Keratinocyte (primary cell): ENCODE results near the gene JTB. TPM values are rescaled to one million over a fixed set of nuclear protein-coding genes. Genes with fewer than 3 reads are reported as not detected.

ENCODE experiments used
- DNase-seq: peaks from one replicate; pipeline ENCODE4 v3.0.0-alpha.2; 2011; ENCODE audit warnings: low read depth, missing footprints, low spot score
- FAIRE-seq: peaks from 2 replicates; lab custom pipeline; 2011; peaks lifted over from hg19 to GRCh38; lab: Jason Lieb, UNC
- H2AFZ ChIP-seq: 2 replicates; pipeline ENCODE4 v1.6.0; 2012; ENCODE audit warnings: low read length, control low read depth, inconsistent platforms; ENCODE audit not compliant: control insufficient read depth
- H3K27ac ChIP-seq: 2 replicates; pipeline ENCODE4 v1.5.1; 2011; ENCODE audit warnings: low read length; ENCODE audit not compliant: control insufficient read depth, insufficient read depth
- H3K27me3 ChIP-seq: 3 replicates; pipeline ENCODE4 v1.6.0; 2011; ENCODE audit warnings: low read length; ENCODE audit not compliant: control insufficient read depth, insufficient read depth; ENCODE audit errors: extremely low read depth
- H3K36me3 ChIP-seq, 2 experiments: 2 replicates in 1 of 2; 3 replicates in 1 of 2; pipeline ENCODE4 v1.5.1; 2011; ENCODE audit warnings: low read length in 2 of 2, mild to moderate bottlenecking in 1 of 2; ENCODE audit not compliant: control insufficient read depth in 2 of 2, insufficient read depth in 2 of 2; ENCODE audit errors: extremely low read depth in 1 of 2
- H3K4me1 ChIP-seq: 3 replicates; pipeline ENCODE4 v1.5.1; 2011; ENCODE audit warnings: low read length; ENCODE audit not compliant: control insufficient read depth, insufficient read depth; ENCODE audit errors: extremely low read depth
- H3K4me2 ChIP-seq: 3 replicates; pipeline ENCODE4 v1.6.0; 2011; ENCODE audit warnings: low read depth, low read length; ENCODE audit not compliant: control insufficient read depth, insufficient read depth; ENCODE audit errors: extremely low read depth
- H3K4me3 ChIP-seq, 3 experiments: fragments of 200-600 bp in 1 of 3; sonication (generic) in 1 of 3; 2 replicates in 2 of 3; 3 replicates in 1 of 3; pipeline ENCODE4 v1.5.1; 2011 to 2016; ENCODE audit warnings: low read length in 3 of 3, mild to moderate bottlenecking in 3 of 3, control low read depth in 2 of 3, inconsistent platforms in 1 of 3, low read depth in 1 of 3, mixed read lengths in 1 of 3, mixed run types in 1 of 3, moderate library complexity in 1 of 3; ENCODE audit not compliant: control insufficient read depth in 2 of 3, insufficient read depth in 2 of 3; ENCODE audit errors: extremely low read depth in 1 of 3
- H3K79me2 ChIP-seq: 2 replicates; pipeline ENCODE4 v1.6.0; 2012; ENCODE audit warnings: low read length; ENCODE audit not compliant: control insufficient read depth, insufficient read depth
- H3K9ac ChIP-seq: 3 replicates; pipeline ENCODE4 v1.6.0; 2011; ENCODE audit warnings: low read length; ENCODE audit not compliant: control insufficient read depth, insufficient read depth; ENCODE audit errors: extremely low read depth
- H3K9me1 ChIP-seq: 3 replicates; pipeline ENCODE4 v1.6.0; 2011; ENCODE audit warnings: low read length; ENCODE audit not compliant: control insufficient read depth, insufficient read depth; ENCODE audit errors: extremely low read depth
- H3K9me3 ChIP-seq: 2 replicates; pipeline ENCODE4 v1.5.1; 2012; ENCODE audit warnings: low read depth, low read length; ENCODE audit not compliant: control insufficient read depth
- H4K20me1 ChIP-seq: 3 replicates; pipeline ENCODE4 v1.6.0; 2011; ENCODE audit warnings: low read length; ENCODE audit not compliant: control insufficient read depth, insufficient read depth; ENCODE audit errors: extremely low read depth
- EZH2 ChIP-seq: IDR thresholded peaks from one replicate; pipeline ENCODE4 v1.6.1; 2012; ENCODE audit warnings: inconsistent platforms, mild to moderate bottlenecking, low read length, moderate library complexity
- dilution Hi-C: fragments of 300-500 bp; cut with MboI; formaldehyde crosslinking; loops from one replicate; pipeline ENCODE4 v1.7.0; 2020; ENCODE audit warnings: low sequenced_read_pairs; ENCODE audit not compliant: extremely low pct_ligation_motif_present
- polyA plus RNA-seq, 5 experiments: library from polyadenylated mRNA; depleted of rRNA in 3 of 5; stranded (reverse) in 3 of 5; stranded (forward) in 1 of 5; unstranded in 1 of 5; fragments of >200 nt; gene quantifications; 1 replicate in 1 of 5; 2 replicates in 3 of 5; 3 replicates in 1 of 5; pipeline versions ENCODE4 v1.2.1 to v1.2.3, GENCODE V29; 2011 to 2012; ENCODE audit warnings: missing spikeins in 2 of 5, low read depth in 1 of 5, low replicate concordance in 1 of 5
- TF ChIP-seq, protein P1 (sequence below), 3 experiments: IDR thresholded peaks in 1 of 3; conservative IDR thresholded peaks in 1 of 3; optimal IDR thresholded peaks in 1 of 3; 2 replicates in 2 of 3; 3 replicates in 1 of 3; pipeline versions ENCODE3 to v1.5.1; 2011; ENCODE audit warnings: low read length in 3 of 3, mild to moderate bottlenecking in 3 of 3, moderate library complexity in 2 of 3, control low read depth in 1 of 3, inconsistent platforms in 1 of 3; ENCODE audit not compliant: insufficient read depth in 2 of 3; ENCODE audit errors: extremely low read depth in 1 of 3

The JTB gene
- polyA plus RNA-seq, 1 donor (not counting 4 experiments of a cell fraction or from before 2014, with no cell fraction given) = 83.4 TPM

DNA sequence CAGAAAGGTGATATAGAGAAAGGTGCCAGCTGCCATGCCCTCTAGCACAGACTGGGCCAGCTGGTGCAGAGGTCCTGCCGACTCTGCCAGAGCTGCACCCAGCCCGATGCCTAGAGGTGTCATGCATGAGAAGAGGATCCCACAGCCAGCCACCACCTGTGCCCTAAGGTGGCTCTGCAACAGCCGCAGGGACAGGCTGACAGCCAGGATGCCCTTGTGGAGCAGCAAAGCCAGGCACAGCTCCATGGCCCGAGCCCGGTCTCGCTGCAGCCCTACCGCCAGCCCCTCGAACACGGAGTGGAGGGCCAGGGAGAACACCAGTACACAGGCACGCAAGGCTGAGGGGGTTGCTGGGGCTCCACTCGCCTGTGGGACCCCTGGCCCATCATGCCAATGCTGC is 17.3 kb downstream of the JTB start:
- peaks cover 54% of the 10 kb centered on the region for H3K79me2 ChIP-seq
- H3K27ac ChIP-seq = no peak overlapping the region

DNA sequence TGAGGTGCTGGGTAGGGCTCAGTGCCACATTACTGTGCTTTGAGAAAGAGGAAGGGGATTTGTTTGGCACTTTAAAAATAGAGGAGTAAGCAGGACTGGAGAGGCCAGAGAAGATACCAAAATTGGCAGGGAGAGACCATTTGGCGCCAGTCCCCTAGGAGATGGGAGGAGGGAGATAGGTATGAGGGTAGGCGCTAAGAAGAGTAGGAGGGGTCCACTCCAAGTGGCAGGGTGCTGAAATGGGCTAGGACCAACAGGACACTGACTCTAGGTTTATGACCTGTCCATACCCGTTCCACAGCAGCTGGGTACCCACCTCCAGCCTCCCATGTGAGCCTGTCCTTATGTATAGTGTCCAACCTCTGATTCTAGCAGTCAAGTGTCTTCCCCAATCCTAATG is 18.0 kb downstream of the JTB start:
- no peak for FAIRE-seq
- H4K20me1 ChIP-seq = peaks cover 3% of the 10 kb centered on the region
- DNase-seq = no peak
- H3K4me1 ChIP-seq = peaks cover 40% of the 10 kb centered on the region
- H3K36me3 ChIP-seq = peaks cover 3 to 32% of the 10 kb centered on the region in 2 experiments
- H3K4me2 ChIP-seq = no peak overlapping the region
- H3K9me1 ChIP-seq = no peaks in the 10 kb centered on the region
- no peak overlapping the region for H3K9ac ChIP-seq
- dilution Hi-C loops = no loop called here
- H3K4me3 ChIP-seq = no peak overlapping the region
- no peak overlapping the region for H3K27ac ChIP-seq
- no peak overlapping the region for H2AFZ ChIP-seq
- H3K27me3 ChIP-seq = no peaks in the 10 kb centered on the region
- peaks cover 62% of the 10 kb centered on the region for H3K79me2 ChIP-seq
- TF ChIP-seq EZH2 = no peak
- TF ChIP-seq, protein P1, sequence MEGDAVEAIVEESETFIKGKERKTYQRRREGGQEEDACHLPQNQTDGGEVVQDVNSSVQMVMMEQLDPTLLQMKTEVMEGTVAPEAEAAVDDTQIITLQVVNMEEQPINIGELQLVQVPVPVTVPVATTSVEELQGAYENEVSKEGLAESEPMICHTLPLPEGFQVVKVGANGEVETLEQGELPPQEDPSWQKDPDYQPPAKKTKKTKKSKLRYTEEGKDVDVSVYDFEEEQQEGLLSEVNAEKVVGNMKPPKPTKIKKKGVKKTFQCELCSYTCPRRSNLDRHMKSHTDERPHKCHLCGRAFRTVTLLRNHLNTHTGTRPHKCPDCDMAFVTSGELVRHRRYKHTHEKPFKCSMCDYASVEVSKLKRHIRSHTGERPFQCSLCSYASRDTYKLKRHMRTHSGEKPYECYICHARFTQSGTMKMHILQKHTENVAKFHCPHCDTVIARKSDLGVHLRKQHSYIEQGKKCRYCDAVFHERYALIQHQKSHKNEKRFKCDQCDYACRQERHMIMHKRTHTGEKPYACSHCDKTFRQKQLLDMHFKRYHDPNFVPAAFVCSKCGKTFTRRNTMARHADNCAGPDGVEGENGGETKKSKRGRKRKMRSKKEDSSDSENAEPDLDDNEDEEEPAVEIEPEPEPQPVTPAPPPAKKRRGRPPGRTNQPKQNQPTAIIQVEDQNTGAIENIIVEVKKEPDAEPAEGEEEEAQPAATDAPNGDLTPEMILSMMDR (optimal IDR thresholded peaks at IDR 0.05 in 1 of 3, IDR thresholded peaks at IDR 0.05 in 1 of 3, conservative IDR thresholded peaks at IDR 0.05 in 1 of 3; ENCODE audit: extremely low read depth in 1 of 3, insufficient read depth in 2 of 3, low read length in 3 of 3) = no peak
- no peaks in the 10 kb centered on the region for H3K9me3 ChIP-seq

More for the DNA sequence above, 17.3 kb downstream of the JTB start:
- dilution Hi-C loops = no loop called here
- no peak overlapping the region for H2AFZ ChIP-seq
- H3K4me1 ChIP-seq = peaks cover 41% of the 10 kb centered on the region
- no peak overlapping the region for H3K4me3 ChIP-seq
- peaks cover 3 to 25% of the 10 kb centered on the region in 2 experiments for H3K36me3 ChIP-seq
- DNase-seq (no peak), FAIRE-seq (no peak)
- TF ChIP-seq EZH2 = no peak
- TF ChIP-seq, protein P1 (optimal IDR thresholded peaks at IDR 0.05 in 1 of 3, IDR thresholded peaks at IDR 0.05 in 1 of 3, conservative IDR thresholded peaks at IDR 0.05 in 1 of 3; ENCODE audit: extremely low read depth in 1 of 3, insufficient read depth in 2 of 3, low read length in 3 of 3) = no peak
- peaks cover 3% of the 10 kb centered on the region for H4K20me1 ChIP-seq
- H3K4me2 ChIP-seq = no peak overlapping the region
- H3K9ac ChIP-seq = no peak overlapping the region
- no peaks in the 10 kb centered on the region for H3K9me1 ChIP-seq
- no peaks in the 10 kb centered on the region for H3K27me3 ChIP-seq
- no peaks in the 10 kb centered on the region for H3K9me3 ChIP-seq
